ENCODE results near the gene POLR1H.

- TF ChIP-seq CTCF (IDR thresholded peaks at IDR 0.05): no peak
- no peak for TF ChIP-seq POLR2A (IDR thresholded peaks at IDR 0.05)
Measured at GRCh38 chr6:30092852-30093543, 31.9 kb downstream of the POLR1H start.
